A673 (cell line): Measurements from ENCODE around the gene ZNF33B.

ENCODE experiments used
- EZH2 ChIP-seq: fragments of 200-600 bp; sonication (generic); IDR thresholded peaks from 2 replicates; pipeline ENCODE4 v1.6.1; 2017; ENCODE audit warnings: borderline replicate concordance, low read depth, mild to moderate bottlenecking, mixed read lengths, antibody characterized with exemption, low read length; ENCODE audit not compliant: poor library complexity, severe bottlenecking
- TF ChIP-seq, protein P1 (sequence below): fragments of 300-800, 200-600 bp; sonication (generic); conservative IDR thresholded peaks from 2 replicates; pipeline ENCODE4 v1.5.1; 2017; ENCODE audit warnings: low read depth, mild to moderate bottlenecking, antibody characterized with exemption, low read length, moderate library complexity, mixed read lengths

DNA sequence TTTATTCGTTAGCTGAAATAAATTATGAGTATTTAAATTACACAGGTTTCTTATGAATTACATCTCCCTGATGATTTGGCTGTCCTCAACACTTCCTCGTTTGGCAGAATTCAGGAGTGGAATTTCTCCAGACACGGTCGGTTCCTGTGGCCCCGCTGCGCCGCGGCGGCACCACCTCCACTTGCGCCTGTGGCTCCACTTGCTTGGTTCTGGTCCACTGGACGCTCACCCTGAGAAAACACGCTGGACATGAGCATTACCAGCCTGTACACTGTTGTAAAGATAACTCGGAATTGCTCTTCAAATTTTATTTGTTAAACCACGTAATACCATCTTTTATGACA, 85.3 kb downstream of the ZNF33B start:
- TF ChIP-seq, protein P1, sequence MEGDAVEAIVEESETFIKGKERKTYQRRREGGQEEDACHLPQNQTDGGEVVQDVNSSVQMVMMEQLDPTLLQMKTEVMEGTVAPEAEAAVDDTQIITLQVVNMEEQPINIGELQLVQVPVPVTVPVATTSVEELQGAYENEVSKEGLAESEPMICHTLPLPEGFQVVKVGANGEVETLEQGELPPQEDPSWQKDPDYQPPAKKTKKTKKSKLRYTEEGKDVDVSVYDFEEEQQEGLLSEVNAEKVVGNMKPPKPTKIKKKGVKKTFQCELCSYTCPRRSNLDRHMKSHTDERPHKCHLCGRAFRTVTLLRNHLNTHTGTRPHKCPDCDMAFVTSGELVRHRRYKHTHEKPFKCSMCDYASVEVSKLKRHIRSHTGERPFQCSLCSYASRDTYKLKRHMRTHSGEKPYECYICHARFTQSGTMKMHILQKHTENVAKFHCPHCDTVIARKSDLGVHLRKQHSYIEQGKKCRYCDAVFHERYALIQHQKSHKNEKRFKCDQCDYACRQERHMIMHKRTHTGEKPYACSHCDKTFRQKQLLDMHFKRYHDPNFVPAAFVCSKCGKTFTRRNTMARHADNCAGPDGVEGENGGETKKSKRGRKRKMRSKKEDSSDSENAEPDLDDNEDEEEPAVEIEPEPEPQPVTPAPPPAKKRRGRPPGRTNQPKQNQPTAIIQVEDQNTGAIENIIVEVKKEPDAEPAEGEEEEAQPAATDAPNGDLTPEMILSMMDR = no peak
- TF ChIP-seq EZH2 = no peak
